C4-2B (cell line): ENCODE measurements around the gene JPT1.

ENCODE experiments used
- H3K27ac ChIP-seq: fragments of 450-650 bp; 2 replicates; pipeline ENCODE4 v1.5.1; 2017
- ZFX ChIP-seq: fragments of 450-650 bp; IDR thresholded peaks from 2 replicates; pipeline ENCODE4 v1.6.1; 2017
- TF ChIP-seq, protein P1 (sequence below): fragments of 450-650 bp; conservative IDR thresholded peaks from 2 replicates; pipeline ENCODE4 v1.5.1; 2017; ENCODE audit warnings: mild to moderate bottlenecking

JPT1 gene

DNA sequence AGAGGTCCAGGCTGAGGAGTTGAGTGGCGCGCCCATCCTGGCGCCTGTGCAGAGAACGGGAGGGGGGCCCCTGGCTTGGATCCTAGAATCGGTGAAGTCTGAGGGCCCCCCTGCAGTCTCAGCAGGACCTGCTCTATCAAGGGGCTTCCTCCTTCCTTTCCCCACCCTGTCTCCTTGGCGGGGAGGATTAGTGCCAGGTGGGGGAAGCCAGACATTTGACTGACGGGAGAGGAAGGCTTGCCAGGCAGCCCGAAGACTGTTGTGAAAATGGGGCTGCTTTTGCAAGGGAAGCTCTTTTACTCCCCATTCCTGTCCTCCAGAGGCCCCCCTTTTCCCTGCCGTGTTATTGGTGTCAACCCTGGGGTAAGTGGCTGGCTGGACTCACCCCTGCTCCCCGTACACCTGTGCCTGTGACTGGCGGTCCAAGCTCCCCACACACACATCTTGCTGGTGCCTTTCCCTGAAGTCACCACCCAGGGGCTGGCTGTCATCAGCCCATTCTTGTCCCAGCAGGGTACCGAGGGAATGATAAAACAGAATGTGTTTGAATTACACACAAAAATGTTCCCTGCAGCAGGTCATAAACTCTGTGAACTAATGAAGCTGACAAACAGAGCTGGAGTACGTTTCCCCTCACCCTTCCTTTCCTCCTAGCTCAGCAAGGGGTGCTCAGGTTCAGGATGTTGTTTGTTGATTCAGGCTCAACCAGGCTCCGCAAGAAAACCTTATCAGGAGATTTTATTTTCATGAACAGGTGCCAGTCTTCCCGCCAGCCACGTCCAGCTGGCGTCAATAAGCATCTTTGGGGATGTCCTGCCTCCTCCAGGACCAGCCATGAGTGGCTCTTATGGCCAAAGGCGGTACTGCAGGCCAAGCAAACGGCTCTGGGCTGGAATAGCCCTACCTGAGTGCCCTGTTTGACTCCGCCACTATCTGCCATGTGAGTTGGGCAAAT lies 48.9 kb downstream of the JPT1 start:
- TF ChIP-seq, protein P1, sequence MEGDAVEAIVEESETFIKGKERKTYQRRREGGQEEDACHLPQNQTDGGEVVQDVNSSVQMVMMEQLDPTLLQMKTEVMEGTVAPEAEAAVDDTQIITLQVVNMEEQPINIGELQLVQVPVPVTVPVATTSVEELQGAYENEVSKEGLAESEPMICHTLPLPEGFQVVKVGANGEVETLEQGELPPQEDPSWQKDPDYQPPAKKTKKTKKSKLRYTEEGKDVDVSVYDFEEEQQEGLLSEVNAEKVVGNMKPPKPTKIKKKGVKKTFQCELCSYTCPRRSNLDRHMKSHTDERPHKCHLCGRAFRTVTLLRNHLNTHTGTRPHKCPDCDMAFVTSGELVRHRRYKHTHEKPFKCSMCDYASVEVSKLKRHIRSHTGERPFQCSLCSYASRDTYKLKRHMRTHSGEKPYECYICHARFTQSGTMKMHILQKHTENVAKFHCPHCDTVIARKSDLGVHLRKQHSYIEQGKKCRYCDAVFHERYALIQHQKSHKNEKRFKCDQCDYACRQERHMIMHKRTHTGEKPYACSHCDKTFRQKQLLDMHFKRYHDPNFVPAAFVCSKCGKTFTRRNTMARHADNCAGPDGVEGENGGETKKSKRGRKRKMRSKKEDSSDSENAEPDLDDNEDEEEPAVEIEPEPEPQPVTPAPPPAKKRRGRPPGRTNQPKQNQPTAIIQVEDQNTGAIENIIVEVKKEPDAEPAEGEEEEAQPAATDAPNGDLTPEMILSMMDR = peak; percentile 92
- no peak for TF ChIP-seq ZFX
- peak overlapping the region; percentile 68 for H3K27ac ChIP-seq

DNA sequence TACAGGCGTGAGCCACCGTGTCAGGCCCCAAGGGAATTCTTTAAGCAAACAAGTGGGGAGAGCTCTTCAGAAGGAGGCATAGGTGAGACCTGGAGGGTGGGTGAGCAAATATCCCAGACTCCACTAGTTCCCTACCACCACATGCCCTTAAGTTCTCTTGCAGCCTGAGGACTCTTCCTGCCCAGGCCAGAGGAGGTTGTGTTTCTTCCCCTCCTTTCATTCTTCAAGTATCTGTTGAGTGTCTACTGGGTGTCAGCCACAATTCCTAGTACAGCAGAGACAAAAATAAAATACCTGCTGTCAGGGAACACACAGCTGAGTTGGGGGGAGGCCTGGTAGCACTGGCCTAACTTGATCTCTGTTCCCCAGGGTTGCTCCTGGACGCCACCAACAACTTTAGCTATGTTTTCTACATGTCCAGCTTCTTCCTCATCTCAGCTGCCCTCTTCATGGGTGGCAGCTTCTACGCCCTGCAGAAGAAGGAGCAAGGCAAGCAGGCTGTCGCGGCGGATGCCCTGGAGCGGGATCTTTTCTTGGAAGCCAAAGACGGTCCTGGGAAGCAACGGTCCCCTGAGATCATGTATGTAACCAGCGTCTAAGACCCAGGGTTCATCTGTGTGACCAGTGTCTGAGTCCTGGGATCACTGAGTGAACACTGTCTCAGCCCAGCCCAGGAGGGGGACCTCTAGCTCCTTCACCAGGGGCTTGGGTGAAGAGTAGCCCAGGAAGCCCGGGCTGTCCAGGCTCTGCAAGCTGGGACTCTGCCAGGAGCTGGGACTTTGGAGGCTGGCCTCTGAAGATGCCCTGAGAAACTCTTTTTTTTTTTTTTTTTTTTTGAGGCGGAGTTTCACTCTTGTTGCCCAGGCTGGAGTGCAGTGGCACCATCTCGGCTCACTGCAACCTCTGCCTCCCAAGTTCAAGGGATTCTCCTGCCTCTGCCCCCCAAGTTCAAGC lies 50.4 kb downstream of the JPT1 start:
- no peak overlapping the region; the same call in 1 of the 2 replicates for H3K27ac ChIP-seq
- TF ChIP-seq, protein P1 = no peak

DNA sequence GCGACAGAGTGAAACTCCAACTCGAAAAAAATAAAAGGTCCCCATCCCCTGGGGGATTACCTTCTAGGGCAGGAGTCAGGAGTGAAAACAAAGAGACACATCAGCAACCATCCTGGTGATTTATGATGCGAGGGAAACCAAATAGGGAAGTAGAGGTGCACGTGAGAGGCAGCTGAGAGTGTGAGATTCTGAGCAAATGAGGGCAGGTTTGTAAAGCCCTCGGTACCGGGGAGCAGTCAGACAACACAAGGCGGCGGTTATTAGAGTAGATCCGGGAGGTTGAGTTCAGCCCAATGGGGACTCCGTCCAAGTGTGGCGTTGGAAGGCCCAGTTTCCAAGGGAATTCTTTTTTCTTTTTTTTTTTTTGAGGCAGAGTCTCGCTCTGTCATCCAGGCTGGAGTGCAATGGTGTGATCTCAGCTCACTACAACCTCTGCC lies 51.9 kb downstream of the JPT1 start:
- H3K27ac ChIP-seq = no peak overlapping the region
- TF ChIP-seq, protein P1 = no peak
- TF ChIP-seq ZFX = no peak

DNA sequence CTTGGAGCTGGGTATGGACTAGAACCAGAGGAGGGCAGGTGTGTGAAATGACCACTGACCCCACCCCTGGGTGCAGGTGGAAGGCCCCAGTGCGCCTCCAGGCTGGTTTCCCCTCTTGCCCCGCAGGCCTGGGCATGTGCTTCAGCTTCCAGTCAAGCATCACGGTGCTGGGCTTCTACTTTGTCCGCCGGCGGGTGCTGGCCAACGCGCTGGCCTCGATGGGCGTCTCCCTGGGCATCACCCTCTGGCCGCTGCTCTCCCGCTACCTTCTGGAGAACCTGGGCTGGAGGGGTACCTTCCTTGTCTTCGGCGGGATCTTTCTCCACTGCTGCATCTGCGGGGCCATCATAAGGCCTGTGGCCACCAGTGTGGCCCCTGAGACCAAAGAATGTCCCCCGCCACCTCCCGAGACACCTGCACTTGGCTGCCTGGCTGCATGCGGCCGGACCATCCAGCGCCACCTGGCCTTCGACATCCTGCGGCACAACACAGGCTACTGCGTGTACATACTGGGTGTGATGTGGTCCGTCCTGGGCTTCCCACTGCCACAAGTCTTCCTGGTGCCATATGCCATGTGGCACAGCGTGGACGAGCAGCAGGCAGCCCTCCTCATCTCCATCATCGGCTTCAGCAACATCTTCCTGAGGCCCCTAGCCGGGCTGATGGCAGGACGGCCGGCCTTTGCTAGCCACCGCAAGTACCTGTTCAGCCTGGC lies 54.3 kb downstream of the JPT1 start:
- no peak overlapping the region for H3K27ac ChIP-seq

DNA sequence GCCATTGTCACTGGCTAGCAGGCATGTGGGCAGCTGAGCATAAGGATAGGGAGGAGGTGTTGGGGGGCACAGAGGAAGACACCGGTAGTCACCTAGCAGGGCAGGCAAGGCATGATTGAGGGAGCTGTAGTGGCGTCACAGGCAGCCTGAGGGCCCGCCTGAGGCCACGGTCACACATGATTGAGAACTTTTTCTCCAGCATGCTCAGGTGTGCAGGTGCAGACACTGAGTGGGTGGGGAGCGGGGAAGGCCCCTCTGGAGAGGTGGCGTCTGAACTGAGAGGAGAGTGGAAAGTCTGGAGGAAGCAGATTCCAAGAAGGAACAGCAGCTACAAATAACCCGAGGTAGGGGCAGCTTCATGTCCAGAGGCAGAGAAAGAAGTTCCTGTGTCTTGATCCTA lies 55.5 kb downstream of the JPT1 start:
- H3K27ac ChIP-seq = no peak overlapping the region
- TF ChIP-seq, protein P1 = no peak
- TF ChIP-seq ZFX = no peak

More for the DNA sequence above, 54.3 kb downstream of the JPT1 start:
- TF ChIP-seq ZFX = no peak
- TF ChIP-seq, protein P1 = no peak

DNA sequence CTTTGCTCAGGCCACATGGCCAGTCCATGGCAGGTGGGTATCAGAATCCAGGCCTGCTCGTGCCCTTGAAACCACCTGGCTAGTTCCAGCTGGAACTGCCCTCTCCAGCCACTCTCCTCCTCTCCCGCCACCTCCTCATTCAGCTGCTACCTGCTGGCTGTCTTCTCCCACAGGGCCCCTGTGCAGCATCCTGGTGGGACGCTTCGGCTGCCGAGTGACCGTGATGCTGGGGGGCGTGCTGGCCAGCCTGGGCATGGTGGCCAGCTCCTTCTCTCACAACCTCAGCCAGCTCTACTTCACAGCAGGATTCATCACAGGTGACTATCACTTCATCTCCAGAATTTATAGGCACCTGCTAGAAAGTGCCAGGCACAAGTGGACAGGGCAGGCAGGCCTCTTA lies 56.4 kb downstream of the JPT1 start:
- no peak overlapping the region for H3K27ac ChIP-seq
- TF ChIP-seq, protein P1 = no peak
- no peak for TF ChIP-seq ZFX
